T-helper 2 cell treated with Interferon-gamma antibody and Interleukin-4, amounts not matched to agents 100 ng/mL and 5 ng/mL, for 36 hours (primary cell): ENCODE measurements around the gene LCORL. TPM values are rescaled to one million over a fixed set of nuclear protein-coding genes. Genes with fewer than 3 reads are reported as not detected.
"Not testable (repeated sequence)": the region's sequence is repeated elsewhere in the genome, so short reads cannot be mapped to it uniquely, and the experiment has no call there.

Experiments used
- intact Hi-C: fragments of 100-400 bp; cut with micrococcal nuclease; formaldehyde crosslinking; loops from one replicate; pipeline ENCODE4 v1.15.1; 2023
- total RNA-seq: library from RNA; stranded (reverse); gene quantifications from 2 replicates; pipeline ENCODE4 v1.2.3, GENCODE V29; 2022

The LCORL gene
- 8.9 and 10.0 TPM in 2 replicates for total RNA-seq

DNA sequence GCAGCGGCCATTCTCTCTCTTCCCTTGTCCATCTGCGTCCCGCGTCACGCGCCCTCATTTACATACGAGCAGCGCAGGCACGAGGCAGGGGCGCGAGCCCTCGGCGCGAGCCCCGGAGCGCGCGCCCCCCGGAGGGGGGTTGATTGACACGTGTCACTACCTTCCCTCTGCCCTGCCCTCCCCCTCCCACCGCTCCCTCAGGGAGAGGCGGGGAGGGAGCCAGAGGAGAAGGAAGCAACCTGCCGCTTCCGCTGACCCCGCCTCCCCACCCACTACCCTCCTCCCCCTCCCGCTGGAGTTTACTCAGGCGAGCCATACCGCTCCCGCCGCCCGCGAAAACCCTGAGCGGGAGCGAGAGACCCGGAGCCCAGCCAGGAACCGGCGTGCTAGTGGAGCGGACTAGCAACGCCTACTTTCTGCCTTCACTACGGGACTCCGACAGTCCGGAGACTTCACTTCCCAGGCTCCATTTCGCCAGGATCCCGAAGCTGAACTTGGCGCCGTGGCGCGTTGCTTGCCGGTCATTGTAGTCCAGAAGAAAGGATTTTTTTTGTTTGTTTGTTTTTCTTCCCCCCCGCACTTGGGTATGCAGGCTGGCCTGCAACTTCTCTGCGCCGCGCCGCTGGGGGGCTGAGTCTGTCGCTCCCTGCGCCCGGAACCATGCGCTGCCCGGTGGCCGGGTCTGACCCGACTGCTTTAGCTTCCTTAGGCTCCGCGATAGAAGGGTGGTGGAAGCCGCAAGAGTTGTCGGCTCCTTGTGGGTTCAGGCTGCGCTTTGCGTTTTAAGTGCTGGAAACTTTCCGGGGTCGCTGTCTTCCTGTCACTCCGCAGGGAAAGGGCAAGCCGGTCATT, at the start of gene LCORL:
LCORL (minus strand) TSS at position 36 of the 852 bp plus-strand sequence; CDS start at position 32, 4 bp downstream.
- intact Hi-C loops: loop anchor here (1.0 to 10.0 kb wide), 5 partner anchors 35 to 1797 kb away; partner anchors contain the start of genes DCAF16, MED28, NCAPG and QDPR

DNA sequence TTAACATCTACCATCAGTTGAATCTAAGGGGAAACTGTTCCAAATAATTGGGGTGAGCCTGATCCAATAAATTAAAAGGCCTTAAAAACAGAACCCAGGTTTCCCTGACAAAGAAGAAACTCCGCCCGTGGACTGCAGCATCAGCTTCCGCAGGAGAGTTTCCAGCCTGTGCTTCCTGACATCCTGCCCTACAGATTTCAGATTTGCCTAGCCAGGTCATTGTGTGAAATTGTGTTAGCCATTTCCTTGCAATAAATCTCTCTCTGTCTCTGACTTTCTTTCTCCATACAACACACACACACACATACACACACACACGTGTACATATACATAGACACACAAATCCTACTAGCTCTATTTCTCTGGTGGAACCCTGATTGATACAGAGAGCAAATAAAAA, 48.3 kb upstream of the LCORL start:
- intact Hi-C loops: no loop called here

DNA sequence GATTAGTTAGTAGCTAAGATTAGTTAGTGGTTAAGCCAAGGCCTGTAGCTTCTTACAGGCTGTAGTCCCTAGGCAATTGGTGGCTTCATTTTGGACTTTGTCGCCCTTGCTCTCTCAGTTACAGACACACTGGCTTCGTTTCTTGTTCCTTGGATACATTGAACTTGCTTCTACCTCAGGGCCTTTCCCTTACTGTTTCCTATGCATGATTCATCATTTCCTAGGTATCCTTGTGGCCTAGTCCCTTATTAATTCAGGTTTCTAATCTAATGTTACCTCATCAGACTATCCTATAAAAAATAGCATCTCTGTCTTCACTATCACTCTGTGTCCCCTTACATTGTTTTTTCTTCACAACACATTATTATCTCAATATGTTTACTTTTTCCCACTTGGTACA, 45.5 kb upstream of the LCORL start:
- intact Hi-C loops: no loop called here

DNA sequence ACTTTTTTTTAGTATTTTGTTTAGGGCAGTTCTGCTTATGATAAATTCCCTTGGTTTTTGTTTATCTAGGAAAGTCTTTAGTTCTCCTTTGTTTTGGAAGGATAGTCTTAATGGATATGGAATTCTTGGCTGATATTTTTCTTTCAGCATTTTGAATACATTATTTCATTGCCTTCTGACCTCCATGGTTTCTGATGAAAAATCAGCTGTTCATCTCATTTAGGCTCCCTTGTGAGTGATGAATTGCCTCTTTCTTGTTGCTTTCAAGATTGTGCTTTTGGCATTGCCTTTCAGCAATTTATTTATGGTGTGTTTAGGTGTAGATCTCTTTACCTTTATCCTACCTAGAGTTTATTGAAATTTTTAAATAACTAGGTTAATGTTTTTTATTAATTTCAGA, 41.5 kb upstream of the LCORL start:
- intact Hi-C loops: no loop called here

DNA sequence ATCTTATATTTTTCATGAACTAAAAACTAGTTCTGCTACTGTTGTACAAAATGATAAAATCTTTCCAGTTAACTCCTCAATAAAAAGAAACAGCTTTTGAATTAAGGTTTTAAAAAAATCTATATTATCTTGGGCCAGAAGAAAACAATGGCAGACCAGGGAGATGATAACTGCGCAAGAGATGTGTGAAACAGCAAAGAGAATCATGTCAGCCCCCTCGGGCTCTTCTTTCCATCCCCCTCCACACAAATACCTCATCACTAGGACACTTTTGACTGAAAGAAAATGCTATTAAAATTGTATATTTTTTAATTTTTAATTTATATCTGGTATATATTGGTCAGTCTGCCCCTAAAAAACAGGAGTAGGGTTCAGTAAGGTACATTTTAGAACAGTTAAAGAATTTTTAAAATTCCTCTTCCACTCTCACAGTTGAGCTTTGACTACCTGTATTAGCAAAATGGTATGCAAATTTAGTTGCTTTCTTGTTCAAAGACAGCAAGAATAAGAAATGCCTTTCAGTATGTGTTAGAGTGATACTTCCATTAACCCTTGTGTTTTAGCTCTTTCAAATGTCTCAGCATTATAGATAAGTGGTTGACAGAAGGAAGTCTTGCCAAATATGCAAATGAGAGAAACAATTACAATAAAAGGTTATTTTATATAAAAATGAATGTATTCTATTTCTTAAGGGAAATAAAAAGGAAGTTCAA, 36.4 kb upstream of the LCORL start:
- intact Hi-C loops: loop anchor here (1.0 to 10.0 kb wide), 2 partner anchors 36 to 243 kb away; partner anchors contain the start of genes DCAF16 and NCAPG

DNA sequence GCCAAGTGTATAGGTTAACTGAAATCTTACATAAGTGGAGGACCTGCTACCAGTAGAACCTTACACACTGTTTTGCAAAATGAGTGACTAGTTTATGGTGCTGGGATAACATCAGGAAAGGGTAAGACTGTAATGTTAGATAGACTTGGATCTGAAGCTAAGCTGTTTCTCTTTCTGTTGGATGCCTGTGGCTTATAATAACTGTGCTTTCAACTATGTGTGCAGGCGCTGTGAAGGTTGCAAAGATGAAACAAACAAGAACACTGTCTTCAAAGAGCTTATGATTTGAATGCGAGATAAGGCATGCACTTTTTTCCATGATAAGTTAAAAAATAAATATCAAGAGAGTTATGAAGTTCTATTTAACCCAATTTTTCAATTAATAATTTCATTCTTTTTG, 34.5 kb upstream of the LCORL start:
- intact Hi-C loops: loop anchor here (10.0 kb wide), 1 partner anchor 241 kb away; the partner anchor contains the start of genes DCAF16 and NCAPG

- intact Hi-C loops: loop anchor here (10.0 kb wide), 1 partner anchor 237 kb away; the partner anchor contains the start of genes DCAF16 and NCAPG
These were observed 30.6 kb upstream of the LCORL start for GRCh38 chr4:18052158-18052557.

DNA sequence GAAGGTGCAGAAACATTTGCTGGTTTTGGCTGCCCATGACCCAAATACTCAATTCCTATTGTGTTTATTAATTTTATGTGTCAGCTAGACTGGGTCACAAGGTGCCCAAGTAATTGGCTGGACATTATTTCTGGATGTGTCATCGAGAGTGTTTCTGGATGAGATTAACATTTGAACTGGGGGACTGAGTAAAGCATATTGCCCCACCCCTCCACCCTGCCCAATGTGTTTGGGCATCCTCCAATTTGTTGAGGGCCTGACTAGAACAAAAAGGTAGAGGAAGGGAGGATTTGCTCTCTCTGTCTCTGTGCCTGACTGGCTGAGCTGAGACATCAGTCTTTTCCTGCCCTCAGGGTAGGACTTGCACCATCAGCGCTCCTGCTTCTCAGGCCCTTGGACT, 29.7 kb upstream of the LCORL start:
- intact Hi-C loops: loop anchor here (10.0 kb wide), 1 partner anchor 236 kb away; the partner anchor contains the start of genes DCAF16 and NCAPG

- intact Hi-C loops: loop anchor here (10.0 kb wide), 1 partner anchor 236 kb away; the partner anchor contains the start of genes DCAF16 and NCAPG
These were observed 28.9 kb upstream of the LCORL start for GRCh38 chr4:18050448-18050847.

DNA sequence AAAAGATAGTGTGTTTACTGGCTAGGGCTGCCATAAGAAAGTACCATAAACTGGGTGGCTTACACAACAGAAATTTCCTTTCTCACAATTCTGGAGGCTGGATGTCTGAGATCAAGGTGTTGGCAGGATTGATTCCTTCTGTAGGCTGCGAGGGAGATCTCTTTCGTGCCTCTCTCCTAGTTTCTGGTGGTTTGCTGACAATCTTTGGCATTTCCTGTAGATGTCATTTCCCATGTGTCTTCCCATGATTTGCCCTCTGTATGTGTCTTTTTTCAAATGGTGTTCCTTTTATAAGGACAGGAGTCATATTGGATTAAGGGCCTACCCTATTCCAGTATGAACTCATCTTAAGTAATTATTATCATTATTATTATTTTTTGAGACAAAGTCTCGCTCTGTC, 27.9 kb upstream of the LCORL start:
- intact Hi-C loops: no loop called here

- intact Hi-C loops: no loop called here
These were observed 21.2 kb upstream of the LCORL start for GRCh38 chr4:18042754-18043153.

GRCh38 chr4:18042012-18042411, 20.5 kb upstream of the LCORL start:
- intact Hi-C loops: no loop called here

DNA sequence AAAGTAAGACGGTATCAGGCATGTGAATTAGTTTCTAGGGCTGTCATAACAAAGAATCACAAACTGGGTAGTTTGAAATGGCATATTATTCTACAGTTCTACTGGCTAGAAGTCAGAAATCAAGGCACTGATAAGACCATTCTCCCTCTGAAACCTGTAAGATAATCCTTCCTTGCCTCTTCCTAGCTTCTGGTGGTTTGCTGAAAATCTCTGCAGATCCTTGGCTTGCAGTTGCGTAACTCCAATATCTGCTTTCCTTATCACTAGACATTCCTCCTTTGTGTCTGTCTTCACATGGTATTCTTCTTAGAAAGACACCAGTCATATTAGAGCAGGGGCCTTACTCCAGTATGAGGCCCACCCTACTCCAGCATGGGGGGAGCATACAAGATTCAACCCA, 19.6 kb upstream of the LCORL start:
- intact Hi-C loops: no loop called here

- intact Hi-C loops: no loop called here
These were observed 17.6 kb upstream of the LCORL start for GRCh38 chr4:18039113-18039512.

DNA sequence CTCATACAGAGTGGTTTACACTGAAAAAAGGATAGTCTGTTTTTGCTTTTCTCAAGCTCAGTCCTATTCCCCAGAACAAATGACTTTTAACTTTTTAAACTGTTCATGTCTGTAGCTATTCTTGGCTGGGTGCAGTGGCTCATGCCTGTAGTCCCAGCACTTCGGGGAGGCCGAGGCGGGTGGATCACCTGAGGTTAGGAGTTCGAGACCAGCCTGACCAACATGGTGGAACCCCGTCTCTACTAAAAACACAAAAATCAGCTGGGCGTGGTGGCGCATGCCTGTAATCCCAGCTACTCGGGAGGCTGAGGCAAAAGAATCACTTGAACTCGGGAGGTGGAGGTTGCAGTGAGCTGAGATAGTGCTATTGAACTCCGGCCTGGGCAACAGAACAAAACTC, 14.8 kb upstream of the LCORL start:
- intact Hi-C loops: not testable (repeated sequence)

DNA sequence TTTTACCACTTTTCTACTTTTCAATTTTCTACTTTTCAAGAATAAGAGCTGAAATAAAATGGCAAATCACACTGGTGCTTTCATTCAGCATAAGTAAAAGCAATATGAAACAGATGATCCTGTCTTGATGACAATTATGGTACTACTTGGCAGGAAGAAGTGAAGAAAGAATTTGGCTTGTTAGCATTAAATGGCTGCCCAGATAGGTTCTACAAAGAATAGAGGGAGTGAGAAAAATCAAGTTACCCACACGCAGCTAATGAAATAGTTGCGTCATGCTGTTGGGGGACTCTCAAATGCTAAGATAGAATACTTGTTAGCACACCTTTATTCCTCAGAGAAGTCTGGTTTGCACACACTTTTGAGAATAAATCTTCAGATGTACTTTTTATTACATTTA, 12.5 kb upstream of the LCORL start:
- intact Hi-C loops: no loop called here

- intact Hi-C loops: no loop called here
These were observed 11.8 kb upstream of the LCORL start for GRCh38 chr4:18033111-18034085.

- intact Hi-C loops: loop anchor here (10.0 kb wide), 1 partner anchor 1800 kb away; the partner anchor contains the start of gene TAPT1
These were observed 3.7 kb upstream of the LCORL start for GRCh38 chr4:18025288-18025687.

GRCh38 chr4:18022572-18023050, 1.1 kb upstream of the LCORL start:
- intact Hi-C loops: loop anchor here (1.0 to 10.0 kb wide), 4 partner anchors 35 to 1798 kb away; partner anchors contain the start of genes MED28, QDPR and TAPT1

- intact Hi-C loops: loop anchor here (1.0 to 10.0 kb wide), 3 partner anchors 211 to 1797 kb away; partner anchors contain the start of genes DCAF16, NCAPG, QDPR and TAPT1
These were observed 160 bp downstream of the LCORL start for GRCh38 chr4:18021470-18021719.
